Measurements from ENCODE around the gene TMEM182. TPM values are rescaled to one million over a fixed set of nuclear protein-coding genes. Genes with fewer than 3 reads are reported as not detected.

The TMEM182 gene
- total RNA-seq, 1 experiment from 2014 or later, result 3.2 TPM

- Histone ChIP-seq H3K27ac (ENCODE audit: low read depth, low read length, poor library complexity, severe bottlenecking) (no peak overlapping the region), H3K27me3 (replicated peaks; ENCODE audit: insufficient read depth, low read depth, low read length, poor library complexity) (no peaks in the 10 kb centered on the region), H3K4me1 (ENCODE audit: insufficient read depth, low read length, poor library complexity, severe bottlenecking) (no peaks in the 10 kb centered on the region), H3K4me3 (ENCODE audit: low read depth, low read length, poor library complexity, severe bottlenecking) (no peak overlapping the region), H3K36me3 (ENCODE audit: insufficient read depth, low read length, poor library complexity, severe bottlenecking) (no peaks in the 10 kb centered on the region), H3K9me3 (ENCODE audit: low read depth, low read length, poor library complexity, severe bottlenecking) (no peaks in the 10 kb centered on the region)
- no TSS peak for BruUV-seq (replicated peaks)
- POLR2A ChIA-PET (ENCODE audit: low non-redundant PET), result no interaction called here
- DNase-seq (ENCODE audit: low spot score), result no peak
- intact Hi-C loops (cut with micrococcal nuclease; ENCODE audit: unreplicated experiment), result no loop called here
- TF ChIP-seq CTCF (conservative IDR thresholded peaks at IDR 0.05; ENCODE audit: low read depth, low read length) (no peak), EZH2 (IDR thresholded peaks at IDR 0.05; ENCODE audit: borderline replicate concordance, low read depth, low read length, poor library complexity, severe bottlenecking) (no peak)
- CTCF ChIA-PET, result no interaction called here
Observed at GRCh38 chr2:102790091-102790455, 28.2 kb downstream of the TMEM182 start.

- no peak for DNase-seq (ENCODE audit: low spot score)
- ChIA-PET POLR2A (ENCODE audit: low non-redundant PET) (no interaction called here), CTCF (no interaction called here)
- H3K27ac ChIP-seq (ENCODE audit: low read depth, low read length, poor library complexity, severe bottlenecking), result no peak overlapping the region
- H3K27me3 ChIP-seq (replicated peaks; ENCODE audit: insufficient read depth, low read depth, low read length, poor library complexity), result no peaks in the 10 kb centered on the region
- intact Hi-C loops (cut with micrococcal nuclease; ENCODE audit: unreplicated experiment), result no loop called here
- H3K36me3 ChIP-seq (ENCODE audit: insufficient read depth, low read length, poor library complexity, severe bottlenecking), result no peaks in the 10 kb centered on the region
- BruUV-seq (replicated peaks), result no TSS peak
- TF ChIP-seq EZH2 (IDR thresholded peaks at IDR 0.05; ENCODE audit: borderline replicate concordance, low read depth, low read length, poor library complexity, severe bottlenecking), result no peak
- no peak for TF ChIP-seq CTCF (conservative IDR thresholded peaks at IDR 0.05; ENCODE audit: low read depth, low read length)
- H3K9me3 ChIP-seq (ENCODE audit: low read depth, low read length, poor library complexity, severe bottlenecking), result no peaks in the 10 kb centered on the region
- H3K4me1 ChIP-seq (ENCODE audit: insufficient read depth, low read length, poor library complexity, severe bottlenecking), result no peaks in the 10 kb centered on the region
- no peak overlapping the region for H3K4me3 ChIP-seq (ENCODE audit: low read depth, low read length, poor library complexity, severe bottlenecking)
Observed at GRCh38 chr2:102792568-102793208, 30.9 kb downstream of the TMEM182 start.

- Histone ChIP-seq H3K27ac (ENCODE audit: low read depth, low read length, poor library complexity, severe bottlenecking) (no peak overlapping the region), H3K9me3 (ENCODE audit: low read depth, low read length, poor library complexity, severe bottlenecking) (peaks cover 8% of the 10 kb centered on the region), H3K4me1 (ENCODE audit: insufficient read depth, low read length, poor library complexity, severe bottlenecking) (no peaks in the 10 kb centered on the region), H3K4me3 (ENCODE audit: low read depth, low read length, poor library complexity, severe bottlenecking) (no peak overlapping the region), H3K36me3 (ENCODE audit: insufficient read depth, low read length, poor library complexity, severe bottlenecking) (no peaks in the 10 kb centered on the region), H3K27me3 (replicated peaks; ENCODE audit: insufficient read depth, low read depth, low read length, poor library complexity) (no peaks in the 10 kb centered on the region)
- intact Hi-C loops (cut with micrococcal nuclease; ENCODE audit: unreplicated experiment), result no loop called here
- ChIA-PET POLR2A (ENCODE audit: low non-redundant PET) (no interaction called here), CTCF (no interaction called here)
- TF ChIP-seq EZH2 (IDR thresholded peaks at IDR 0.05; ENCODE audit: borderline replicate concordance, low read depth, low read length, poor library complexity, severe bottlenecking) (no peak), CTCF (conservative IDR thresholded peaks at IDR 0.05; ENCODE audit: low read depth, low read length) (no peak)
- DNase-seq (ENCODE audit: low spot score), result no peak
- BruUV-seq (replicated peaks), result no TSS peak
Observed at GRCh38 chr2:102795641-102796040, 33.8 kb downstream of the TMEM182 start.

All from A673 (cell line).